HG03469 (cell line): Measurements from ENCODE around the gene CDH4.

ENCODE experiments used
- ATAC-seq: cut with Tn5 transposase; IDR thresholded peaks from one replicate; pipeline ENCODE4 v1.9.1; 2021; ENCODE audit warnings: mild to moderate bottlenecking, moderate library complexity, moderate number of reproducible peaks; ENCODE audit not compliant: unreplicated experiment

Gene CDH4

GRCh38 chr20:61765081-61765870, 513.2 kb downstream of the CDH4 start:
- no peak for ATAC-seq

GRCh38 chr20:61765871-61766654, 514.0 kb downstream of the CDH4 start:
- no peak for ATAC-seq

- ATAC-seq, result no peak
Observed at GRCh38 chr20:61766921-61767610, 515.0 kb downstream of the CDH4 start.

GRCh38 chr20:61767761-61768494, 515.9 kb downstream of the CDH4 start:
- ATAC-seq, result no peak

- ATAC-seq, result no peak
Observed at GRCh38 chr20:61768571-61769285, 516.7 kb downstream of the CDH4 start.

GRCh38 chr20:61769286-61769832, 517.3 kb downstream of the CDH4 start:
- no peak for ATAC-seq

GRCh38 chr20:61770113-61770585, 518.1 kb downstream of the CDH4 start:
- no peak for ATAC-seq

- ATAC-seq, result no peak
Observed at GRCh38 chr20:61771805-61772350, 519.8 kb downstream of the CDH4 start.

GRCh38 chr20:61772828-61773631, 521.0 kb downstream of the CDH4 start:
- ATAC-seq, result no peak

- ATAC-seq, result no peak
Observed at GRCh38 chr20:61773926-61774587, 522.0 kb downstream of the CDH4 start.

- no peak for ATAC-seq
Observed at GRCh38 chr20:61775423-61775822, 523.4 kb downstream of the CDH4 start.

- ATAC-seq, result no peak
Observed at GRCh38 chr20:61776491-61777075, 524.5 kb downstream of the CDH4 start.

GRCh38 chr20:61777773-61778494, 525.9 kb downstream of the CDH4 start:
- ATAC-seq, result no peak

GRCh38 chr20:61778495-61778863, 526.4 kb downstream of the CDH4 start:
- no peak for ATAC-seq

GRCh38 chr20:61779176-61779965, 527.3 kb downstream of the CDH4 start:
- ATAC-seq, result no peak

GRCh38 chr20:61780066-61780465, 528.0 kb downstream of the CDH4 start:
- ATAC-seq, result no peak
